H1 (cell line): ENCODE results near the gene PHLDB3. TPM values are rescaled to one million over a fixed set of nuclear protein-coding genes. Genes with fewer than 3 reads are reported as not detected.

ENCODE experiments used
- ATF3 ChIP-seq: IDR thresholded peaks from 2 replicates; pipeline ENCODE4 v1.6.1; 2011; ENCODE audit warnings: low read depth, mild to moderate bottlenecking, low read length; ENCODE audit not compliant: insufficient read depth
- BCL11A ChIP-seq, 2 experiments: IDR thresholded peaks; one replicate each; pipeline ENCODE4 v1.6.1; 2011; ENCODE audit warnings: low read depth in 2 of 2, low read length in 2 of 2, mild to moderate bottlenecking in 2 of 2
- CEBPB ChIP-seq: IDR thresholded peaks from 2 replicates; pipeline ENCODE4 v1.6.1; 2012; ENCODE audit warnings: low read depth, low read length
- E2F6 ChIP-seq: IDR thresholded peaks from 2 replicates; pipeline ENCODE4 v1.6.1; 2012; ENCODE audit warnings: inconsistent platforms
- EGR1 ChIP-seq: IDR thresholded peaks from 2 replicates; pipeline ENCODE4 v1.6.1; 2011; ENCODE audit warnings: low read depth, low read length, borderline replicate concordance
- EP300 ChIP-seq, 2 experiments: IDR thresholded peaks; 1 replicate in 1 of 2; 2 replicates in 1 of 2; pipeline ENCODE4 v1.6.1; 2011 to 2012; ENCODE audit warnings: low read depth in 2 of 2, low read length in 2 of 2, mild to moderate bottlenecking in 2 of 2, borderline replicate concordance in 1 of 2, inconsistent platforms in 1 of 2, moderate library complexity in 1 of 2
- EZH2 ChIP-seq: fragments of 200-600 bp; sonication (generic); IDR thresholded peaks from 2 replicates; pipeline ENCODE4 v1.7.1; 2012; ENCODE audit warnings: low read depth, mild to moderate bottlenecking, moderate library complexity, low read length, inconsistent platforms; ENCODE audit not compliant: severe bottlenecking
- HDAC2 ChIP-seq, 2 experiments: fragments of 300-600 bp in 1 of 2; sonication (generic) in 1 of 2; IDR thresholded peaks; 2 replicates each; pipeline ENCODE4 v1.6.1; 2011 to 2012; ENCODE audit warnings: low read depth in 2 of 2, low read length in 2 of 2, mild to moderate bottlenecking in 2 of 2, moderate library complexity in 2 of 2, borderline replicate concordance in 1 of 2, inconsistent platforms in 1 of 2
- HDAC6 ChIP-seq: IDR thresholded peaks from one replicate; pipeline ENCODE4 v1.7.1; 2012; ENCODE audit warnings: low read depth, mild to moderate bottlenecking, inconsistent platforms, low read length, moderate library complexity
- JUND ChIP-seq: IDR thresholded peaks from 2 replicates; pipeline ENCODE4 v1.6.1; 2011; ENCODE audit warnings: mild to moderate bottlenecking, improper control_type of control experiment, low read length
- KDM1A ChIP-seq: fragments of 200-600, 300-600 bp; sonication (generic); IDR thresholded peaks from 2 replicates; pipeline ENCODE4 v1.7.1; 2016; ENCODE audit warnings: mild to moderate bottlenecking, low read length, borderline replicate concordance
- KDM4A ChIP-seq: IDR thresholded peaks from one replicate; pipeline ENCODE4 v1.7.1; 2012; ENCODE audit warnings: low read depth, mild to moderate bottlenecking, moderate library complexity, low read length, inconsistent platforms; ENCODE audit not compliant: severe bottlenecking
- KDM5A ChIP-seq: fragments of 200-600 bp; IDR thresholded peaks from 2 replicates; pipeline ENCODE4 v1.7.1; 2012; ENCODE audit warnings: mild to moderate bottlenecking, low read length, inconsistent platforms, mixed read lengths
- MAX ChIP-seq: IDR thresholded peaks from 2 replicates; pipeline ENCODE4 v1.6.1; 2012; ENCODE audit warnings: inconsistent platforms
- POU5F1 ChIP-seq: IDR thresholded peaks from 2 replicates; pipeline ENCODE4 v1.6.1; 2011; ENCODE audit warnings: low read depth, mild to moderate bottlenecking, low read length, moderate library complexity
- RFX5 ChIP-seq: IDR thresholded peaks from 2 replicates; pipeline ENCODE4 v1.6.1; 2011; ENCODE audit warnings: low read depth, low read length, improper control_type of control experiment, borderline replicate concordance
- SP4 ChIP-seq: IDR thresholded peaks from 2 replicates; pipeline ENCODE4 v1.6.1; 2012; ENCODE audit warnings: low read length, inconsistent platforms
- SRF ChIP-seq: IDR thresholded peaks from 2 replicates; pipeline ENCODE4 v1.6.1; 2011; ENCODE audit warnings: mild to moderate bottlenecking, low read depth, low read length, moderate library complexity
- SUZ12 ChIP-seq: fragments of 200-600 bp; sonication (generic); IDR thresholded peaks from 2 replicates; pipeline ENCODE4 v1.6.1; 2012; ENCODE audit warnings: mild to moderate bottlenecking, inconsistent platforms, low read length, moderate library complexity, mixed read lengths
- TAF7 ChIP-seq: optimal IDR thresholded peaks from 2 replicates; pipeline ENCODE3; 2011; ENCODE audit warnings: low read depth, mild to moderate bottlenecking, inconsistent platforms, low read length, moderate library complexity, borderline replicate concordance
- YY1 ChIP-seq: IDR thresholded peaks from 2 replicates; pipeline ENCODE4 v1.6.1; 2011; ENCODE audit warnings: low read depth, mild to moderate bottlenecking, low read length
- polyA plus RNA-seq, 7 experiments: library from polyadenylated mRNA; depleted of rRNA in 3 of 7; stranded (reverse) in 5 of 7; unstranded in 2 of 7; fragments of >200 nt in 5 of 7; fragments of 200-250 nt in 2 of 7; gene quantifications; 1 replicate in 5 of 7; 2 replicates in 1 of 7; 4 replicates in 1 of 7; pipeline versions ENCODE4 v1.2.1 to v1.2.3, GENCODE V29; 2011 to 2013; ENCODE audit warnings: missing spikeins in 2 of 7, mixed read lengths in 2 of 7
- total RNA-seq: library from RNA; stranded (reverse); fragmentation: NEBNext Ultra II Directional; extraction: Animal tissue kit (Norgen Biotek cat#: 25700); gene quantifications from 2 replicates; pipeline ENCODE4 v1.2.1, GENCODE V29; 2021

Gene PHLDB3
- total and polyA plus RNA-seq, 2 of the 8 experiments (the other 6 are each of a cell fraction or from before 2014, with no cell fraction given): 4.0 to 8.5 TPM

GRCh38 chr19:43526884-43527859, 22.6 kb upstream of the PHLDB3 start, which contains the start of gene ETHE1 (continued):
- no peak for TF ChIP-seq POU5F1
- TF ChIP-seq HDAC2 (IDR thresholded peaks at IDR 0.05; ENCODE audit: borderline replicate concordance in 1 of 2, low read depth in 2 of 2, low read length in 2 of 2): no peak
- TF ChIP-seq YY1: 0 out of 2 replicates have a peak, but pooled peaks have one; percentile 50
- 0 out of 2 replicates have a peak, but pooled peaks have one; percentile 55 for TF ChIP-seq EGR1
- no peak for TF ChIP-seq HDAC6
- peak; percentile 92 for TF ChIP-seq E2F6
- peak; percentile 81 for TF ChIP-seq KDM4A
- no peak for TF ChIP-seq KDM5A
- TF ChIP-seq MAX: peak; percentile 91
- no peak for TF ChIP-seq EP300 (IDR thresholded peaks at IDR 0.05; ENCODE audit: borderline replicate concordance in 1 of 2, low read depth in 2 of 2, low read length in 2 of 2)
- TF ChIP-seq RFX5: no peak
- no peak for TF ChIP-seq BCL11A (IDR thresholded peaks at IDR 0.05; ENCODE audit: low read depth in 2 of 2, low read length in 2 of 2)
- no peak for TF ChIP-seq SRF
- TF ChIP-seq KDM1A: no peak; the same call in 1 of the 2 replicates
- peak; percentile 82 for TF ChIP-seq TAF7
- no peak; the same call in 1 of the 2 replicates for TF ChIP-seq SUZ12
- TF ChIP-seq CEBPB: no peak
- no peak for TF ChIP-seq EZH2
- no peak for TF ChIP-seq ATF3
- TF ChIP-seq JUND: no peak
- no peak for TF ChIP-seq SP4
